ENCODE data around the gene WDR82. TPM values are rescaled to one million over a fixed set of nuclear protein-coding genes. Genes with fewer than 3 reads are reported as not detected.

Gene WDR82
- total RNA-seq, 4 donors from 2014 or later: 24.6 to 128 (median 70.3) TPM

- H3K9me3 ChIP-seq: no peaks in the 10 kb centered on the region
- H3K36me3 ChIP-seq: no peaks in the 10 kb centered on the region
- TF ChIP-seq POLR2A (IDR thresholded peaks at IDR 0.05) (no peak), CTCF (IDR thresholded peaks at IDR 0.05) (no peak)
- H3K4me1 ChIP-seq: peaks cover 0 to 4% of the 10 kb centered on the region in 2 donors
- no peaks in the 10 kb centered on the region for H3K27me3 ChIP-seq
- H3K4me3 ChIP-seq: no peak overlapping the region
- H3K27ac ChIP-seq: no peak overlapping the region
- no peak for DNase-seq
- intact Hi-C loops (cut with DNase I; ENCODE audit: low total_unique reads): no loop called here
Observed at GRCh38 chr3:52318186-52318816, 39.9 kb upstream of the WDR82 start.

GRCh38 chr3:52317208-52318000 lies 39.0 kb upstream of the WDR82 start:
- Histone ChIP-seq H3K27me3 (no peaks in the 10 kb centered on the region), H3K4me3 (peak overlapping the region; percentile 23 to 26), H3K36me3 (no peaks in the 10 kb centered on the region), H3K9me3 (no peaks in the 10 kb centered on the region), H3K4me1 (peaks cover 0 to 4% of the 10 kb centered on the region in 2 donors), H3K27ac (peak overlapping the region in 1 of 2 donors; percentile 4)
- TF ChIP-seq CTCF (IDR thresholded peaks at IDR 0.05) (no peak), POLR2A (IDR thresholded peaks at IDR 0.05) (no peak)
- intact Hi-C loops (cut with DNase I; ENCODE audit: low total_unique reads): no loop called here
- DNase-seq: peak; percentile 57 to 70

- intact Hi-C loops (cut with DNase I; ENCODE audit: low total_unique reads): no loop called here
- Histone ChIP-seq H3K36me3 (no peaks in the 10 kb centered on the region), H3K27me3 (no peaks in the 10 kb centered on the region), H3K27ac (peak within 1 kb of the TSS in 1 of 2 donors; percentile 4), H3K4me1 (peaks cover 0 to 4% of the 10 kb centered on the region in 2 donors), H3K4me3 (no peak within 1 kb of the TSS), H3K9me3 (no peaks in the 10 kb centered on the region)
- TF ChIP-seq CTCF (IDR thresholded peaks at IDR 0.05) (no peak), POLR2A (IDR thresholded peaks at IDR 0.05) (no peak)
- DNase-seq: no peak
Observed at GRCh38 chr3:52315977-52316764, 37.7 kb upstream of the WDR82 start, which contains the start of gene DNAH1. Gene DNAH1, plus strand, starts transcription at chr3:52316319. Its CDS starts 6,124 bp downstream, at chr3:52322443.

GRCh38 chr3:52315006-52315405 lies 36.6 kb upstream of the WDR82 start:
- no peak for DNase-seq
- intact Hi-C loops (cut with DNase I; ENCODE audit: low total_unique reads): no loop called here
- no peaks in the 10 kb centered on the region for H3K27me3 ChIP-seq
- no peak for TF ChIP-seq POLR2A (IDR thresholded peaks at IDR 0.05)
- TF ChIP-seq CTCF (IDR thresholded peaks at IDR 0.05): no peak
- no peak overlapping the region for H3K4me3 ChIP-seq
- H3K27ac ChIP-seq: no peak overlapping the region
- H3K4me1 ChIP-seq: peaks cover 0 to 4% of the 10 kb centered on the region in 2 donors
- H3K36me3 ChIP-seq: no peaks in the 10 kb centered on the region
- H3K9me3 ChIP-seq: no peaks in the 10 kb centered on the region

Data from uterus (tissue), 4 donors.